ENCODE data around the gene IMMT.

GRCh38 chr2:86243950-86244733, 48.9 kb upstream of the IMMT start:
- TF ChIP-seq EP300 (IDR thresholded peaks at IDR 0.05; ENCODE audit: borderline replicate concordance) (no peak), CEBPB (IDR thresholded peaks at IDR 0.05) (no peak), YY1 (IDR thresholded peaks at IDR 0.05; ENCODE audit: low read depth) (no peak), CREB1 (IDR thresholded peaks at IDR 0.05; ENCODE audit: low read depth) (no peak), EGR1 (IDR thresholded peaks at IDR 0.05) (no peak), TAF1 (IDR thresholded peaks at IDR 0.05; ENCODE audit: low read depth) (no peak), ZBTB7A (IDR thresholded peaks at IDR 0.05; ENCODE audit: low read depth) (no peak), FOXM1 (IDR thresholded peaks at IDR 0.05; ENCODE audit: borderline replicate concordance, low read depth) (no peak), TEAD4 (IDR thresholded peaks at IDR 0.05) (no peak), TCF12 (IDR thresholded peaks at IDR 0.05; ENCODE audit: low read depth) (no peak)
- TF ChIP-seq, protein P1, sequence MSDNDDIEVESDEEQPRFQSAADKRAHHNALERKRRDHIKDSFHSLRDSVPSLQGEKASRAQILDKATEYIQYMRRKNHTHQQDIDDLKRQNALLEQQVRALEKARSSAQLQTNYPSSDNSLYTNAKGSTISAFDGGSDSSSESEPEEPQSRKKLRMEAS (IDR thresholded peaks at IDR 0.05) = no peak
- TF ChIP-seq, protein P2, sequence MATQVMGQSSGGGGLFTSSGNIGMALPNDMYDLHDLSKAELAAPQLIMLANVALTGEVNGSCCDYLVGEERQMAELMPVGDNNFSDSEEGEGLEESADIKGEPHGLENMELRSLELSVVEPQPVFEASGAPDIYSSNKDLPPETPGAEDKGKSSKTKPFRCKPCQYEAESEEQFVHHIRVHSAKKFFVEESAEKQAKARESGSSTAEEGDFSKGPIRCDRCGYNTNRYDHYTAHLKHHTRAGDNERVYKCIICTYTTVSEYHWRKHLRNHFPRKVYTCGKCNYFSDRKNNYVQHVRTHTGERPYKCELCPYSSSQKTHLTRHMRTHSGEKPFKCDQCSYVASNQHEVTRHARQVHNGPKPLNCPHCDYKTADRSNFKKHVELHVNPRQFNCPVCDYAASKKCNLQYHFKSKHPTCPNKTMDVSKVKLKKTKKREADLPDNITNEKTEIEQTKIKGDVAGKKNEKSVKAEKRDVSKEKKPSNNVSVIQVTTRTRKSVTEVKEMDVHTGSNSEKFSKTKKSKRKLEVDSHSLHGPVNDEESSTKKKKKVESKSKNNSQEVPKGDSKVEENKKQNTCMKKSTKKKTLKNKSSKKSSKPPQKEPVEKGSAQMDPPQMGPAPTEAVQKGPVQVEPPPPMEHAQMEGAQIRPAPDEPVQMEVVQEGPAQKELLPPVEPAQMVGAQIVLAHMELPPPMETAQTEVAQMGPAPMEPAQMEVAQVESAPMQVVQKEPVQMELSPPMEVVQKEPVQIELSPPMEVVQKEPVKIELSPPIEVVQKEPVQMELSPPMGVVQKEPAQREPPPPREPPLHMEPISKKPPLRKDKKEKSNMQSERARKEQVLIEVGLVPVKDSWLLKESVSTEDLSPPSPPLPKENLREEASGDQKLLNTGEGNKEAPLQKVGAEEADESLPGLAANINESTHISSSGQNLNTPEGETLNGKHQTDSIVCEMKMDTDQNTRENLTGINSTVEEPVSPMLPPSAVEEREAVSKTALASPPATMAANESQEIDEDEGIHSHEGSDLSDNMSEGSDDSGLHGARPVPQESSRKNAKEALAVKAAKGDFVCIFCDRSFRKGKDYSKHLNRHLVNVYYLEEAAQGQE (IDR thresholded peaks at IDR 0.05; ENCODE audit: low read depth) = no peak
